HepG2 (cell line): ENCODE data around the gene NPAS2. TPM values are rescaled to one million over a fixed set of nuclear protein-coding genes. Genes with fewer than 3 reads are reported as not detected.

Experiments used
- HIC2 ChIP-seq: sonication (generic); formaldehyde crosslinking; IDR thresholded peaks from 2 replicates; pipeline ENCODE4 v1.9.0; 2022; ENCODE audit warnings: low read depth, missing genetic modification reagents
- HMGA1 ChIP-seq: sonication (generic); formaldehyde crosslinking; conservative IDR thresholded peaks from 2 replicates; pipeline ENCODE4 v1.4.0; 2020; ENCODE audit warnings: missing genetic modification reagents
- HOXA9 ChIP-seq: sonication (generic); formaldehyde crosslinking; IDR thresholded peaks from 2 replicates; pipeline ENCODE4 v1.8.1; 2022; ENCODE audit warnings: missing genetic modification reagents, mild to moderate bottlenecking, moderate library complexity, borderline replicate concordance
- KAT8 ChIP-seq: IDR thresholded peaks from 2 replicates; pipeline ENCODE4 v1.6.1; 2016; ENCODE audit warnings: missing genetic modification reagents, missing compliant biosample characterization
- RNF219 ChIP-seq: sonication (generic); formaldehyde crosslinking; IDR thresholded peaks from 2 replicates; pipeline ENCODE4 v1.5.0; 2020; ENCODE audit warnings: mild to moderate bottlenecking, missing genetic modification reagents
- ZBTB38 ChIP-seq: sonication (generic); formaldehyde crosslinking; IDR thresholded peaks from 2 replicates; pipeline ENCODE4 v1.5.1; 2020; ENCODE audit warnings: mild to moderate bottlenecking, missing genetic modification reagents
- ZNF343 ChIP-seq: sonication (generic); formaldehyde crosslinking; IDR thresholded peaks from 2 replicates; pipeline ENCODE4 v1.4.0; 2020; ENCODE audit warnings: mild to moderate bottlenecking, missing genetic modification reagents
- ZNF496 ChIP-seq: sonication (generic); formaldehyde crosslinking; IDR thresholded peaks from 2 replicates; pipeline ENCODE4 v1.8.1; 2023; ENCODE audit warnings: mild to moderate bottlenecking, moderate library complexity, missing genetic modification reagents; ENCODE audit not compliant: insufficient replicate concordance
- ZNF614 ChIP-seq: IDR thresholded peaks from 2 replicates; pipeline ENCODE4 v1.6.1; 2018; ENCODE audit warnings: missing biosample characterization, missing genetic modification reagents, inconsistent platforms, borderline replicate concordance
- ZNF761 ChIP-seq: sonication (generic); formaldehyde crosslinking; conservative IDR thresholded peaks from 2 replicates; pipeline ENCODE4 v1.4.0; 2020; ENCODE audit warnings: mild to moderate bottlenecking, missing genetic modification reagents
- polyA plus RNA-seq, 8 experiments: library from polyadenylated mRNA; depleted of rRNA in 3 of 8; stranded (reverse) in 7 of 8; unstranded in 1 of 8; fragments of >200 nt; fragmentation: Illumina TruSeq in 4 of 8; extraction: Trizol in 4 of 8; gene quantifications; 2 replicates each; pipeline versions ENCODE4 v1.2.1 to v1.2.3, GENCODE V29; 2011 to 2016; ENCODE audit warnings: low read depth in 4 of 8, missing spikeins in 1 of 8, mixed read lengths in 1 of 8; ENCODE audit not compliant: insufficient read depth in 1 of 8
- total RNA-seq, 5 experiments: library from RNA; depleted of rRNA; stranded (reverse); fragments of >200 nt; fragmentation: Illumina TruSeq; extraction: Trizol; gene quantifications; 2 replicates each; pipeline ENCODE4 v1.2.3, GENCODE V29; 2016; ENCODE audit warnings: low read depth in 1 of 5
- TF ChIP-seq, protein P1 (sequence below), 2 experiments: sonication (generic) in 1 of 2; formaldehyde crosslinking in 1 of 2; IDR thresholded peaks; 2 replicates each; pipeline versions ENCODE4 v1.4.0 to v1.6.1; 2016 to 2020; ENCODE audit warnings: borderline replicate concordance in 1 of 2, low read depth in 1 of 2, mild to moderate bottlenecking in 1 of 2, missing genetic modification reagents in 1 of 2
- TF ChIP-seq, protein P2 (sequence below), 2 experiments: IDR thresholded peaks; 2 replicates each; pipeline ENCODE4 v1.6.1; 2011 to 2012; ENCODE audit warnings: low read length in 2 of 2, borderline replicate concordance in 1 of 2, low read depth in 1 of 2, mild to moderate bottlenecking in 1 of 2, moderate library complexity in 1 of 2

The NPAS2 gene
- total and polyA plus RNA-seq, 2 of the 13 experiments (the other 11 are each of a cell fraction or from before 2014, with no cell fraction given), result 14.8 to 37.5 TPM

DNA sequence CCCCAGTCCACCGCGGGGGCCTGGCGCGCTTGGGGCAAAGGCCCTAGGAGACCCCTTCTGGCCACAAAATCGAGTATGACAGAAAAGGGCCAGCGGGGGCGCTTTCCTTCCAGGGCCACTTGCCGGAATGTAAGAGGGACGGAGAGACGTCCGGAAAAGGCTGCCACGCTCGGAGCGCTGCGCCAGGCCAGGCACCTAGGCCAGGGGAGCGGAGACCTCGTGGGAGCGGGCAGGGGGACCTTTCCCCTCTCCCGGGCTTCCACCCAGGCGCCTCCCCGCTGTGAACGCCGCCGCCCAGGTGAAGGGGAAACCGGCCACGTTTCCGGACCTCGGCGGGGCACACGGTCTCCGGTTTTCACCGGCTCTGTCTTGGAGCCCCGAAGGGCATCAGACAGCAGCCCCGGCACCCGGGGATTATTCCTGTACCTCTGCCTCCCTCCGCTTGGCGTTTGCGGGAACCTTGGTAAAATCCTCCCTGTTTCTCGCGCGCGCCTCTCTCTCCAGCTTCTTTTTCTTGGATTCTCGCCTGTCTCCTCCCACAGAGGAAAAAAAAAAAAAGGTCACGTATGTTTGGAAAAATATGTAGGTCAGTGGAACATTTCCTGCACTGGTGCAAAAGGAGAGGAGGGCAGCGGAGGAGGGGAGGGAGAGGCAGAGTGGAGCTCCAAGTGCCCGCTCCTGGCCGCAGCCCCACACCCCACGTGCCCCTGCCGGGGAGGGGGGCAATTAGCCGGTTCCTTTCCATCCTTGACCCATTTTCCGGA is 1.2 kb upstream of the NPAS2 start (continued):
- TF ChIP-seq HIC2 (peak; percentile 68), ZNF761 (peak; percentile 87), ZNF614 (CRISPR knock-in tag) (0 out of 2 replicates have a peak, but pooled peaks have one; percentile 39), ZNF343 (CRISPR knock-in tag) (peak; percentile 53; the same call in 1 of the 2 replicates), RNF219 (CRISPR knock-in tag) (no peak), ZNF496 (CRISPR knock-in tag) (no peak), KAT8 (CRISPR knock-in tag) (peak; percentile 37; the same call in 1 of the 2 replicates), ZBTB38 (peak; percentile 61; the same call in 1 of the 2 replicates), HOXA9 (CRISPR knock-in tag) (no peak), HMGA1 (CRISPR knock-in tag) (no peak)
- TF ChIP-seq, protein P1, sequence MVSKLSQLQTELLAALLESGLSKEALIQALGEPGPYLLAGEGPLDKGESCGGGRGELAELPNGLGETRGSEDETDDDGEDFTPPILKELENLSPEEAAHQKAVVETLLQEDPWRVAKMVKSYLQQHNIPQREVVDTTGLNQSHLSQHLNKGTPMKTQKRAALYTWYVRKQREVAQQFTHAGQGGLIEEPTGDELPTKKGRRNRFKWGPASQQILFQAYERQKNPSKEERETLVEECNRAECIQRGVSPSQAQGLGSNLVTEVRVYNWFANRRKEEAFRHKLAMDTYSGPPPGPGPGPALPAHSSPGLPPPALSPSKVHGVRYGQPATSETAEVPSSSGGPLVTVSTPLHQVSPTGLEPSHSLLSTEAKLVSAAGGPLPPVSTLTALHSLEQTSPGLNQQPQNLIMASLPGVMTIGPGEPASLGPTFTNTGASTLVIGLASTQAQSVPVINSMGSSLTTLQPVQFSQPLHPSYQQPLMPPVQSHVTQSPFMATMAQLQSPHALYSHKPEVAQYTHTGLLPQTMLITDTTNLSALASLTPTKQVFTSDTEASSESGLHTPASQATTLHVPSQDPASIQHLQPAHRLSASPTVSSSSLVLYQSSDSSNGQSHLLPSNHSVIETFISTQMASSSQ (IDR thresholded peaks at IDR 0.05; ENCODE audit: low read depth), result no peak
- TF ChIP-seq, protein P1 (CRISPR knock-in tag; IDR thresholded peaks at IDR 0.05; ENCODE audit: borderline replicate concordance), result peak; percentile 71; the same call in 1 of the 2 replicates
- TF ChIP-seq, protein P2, sequence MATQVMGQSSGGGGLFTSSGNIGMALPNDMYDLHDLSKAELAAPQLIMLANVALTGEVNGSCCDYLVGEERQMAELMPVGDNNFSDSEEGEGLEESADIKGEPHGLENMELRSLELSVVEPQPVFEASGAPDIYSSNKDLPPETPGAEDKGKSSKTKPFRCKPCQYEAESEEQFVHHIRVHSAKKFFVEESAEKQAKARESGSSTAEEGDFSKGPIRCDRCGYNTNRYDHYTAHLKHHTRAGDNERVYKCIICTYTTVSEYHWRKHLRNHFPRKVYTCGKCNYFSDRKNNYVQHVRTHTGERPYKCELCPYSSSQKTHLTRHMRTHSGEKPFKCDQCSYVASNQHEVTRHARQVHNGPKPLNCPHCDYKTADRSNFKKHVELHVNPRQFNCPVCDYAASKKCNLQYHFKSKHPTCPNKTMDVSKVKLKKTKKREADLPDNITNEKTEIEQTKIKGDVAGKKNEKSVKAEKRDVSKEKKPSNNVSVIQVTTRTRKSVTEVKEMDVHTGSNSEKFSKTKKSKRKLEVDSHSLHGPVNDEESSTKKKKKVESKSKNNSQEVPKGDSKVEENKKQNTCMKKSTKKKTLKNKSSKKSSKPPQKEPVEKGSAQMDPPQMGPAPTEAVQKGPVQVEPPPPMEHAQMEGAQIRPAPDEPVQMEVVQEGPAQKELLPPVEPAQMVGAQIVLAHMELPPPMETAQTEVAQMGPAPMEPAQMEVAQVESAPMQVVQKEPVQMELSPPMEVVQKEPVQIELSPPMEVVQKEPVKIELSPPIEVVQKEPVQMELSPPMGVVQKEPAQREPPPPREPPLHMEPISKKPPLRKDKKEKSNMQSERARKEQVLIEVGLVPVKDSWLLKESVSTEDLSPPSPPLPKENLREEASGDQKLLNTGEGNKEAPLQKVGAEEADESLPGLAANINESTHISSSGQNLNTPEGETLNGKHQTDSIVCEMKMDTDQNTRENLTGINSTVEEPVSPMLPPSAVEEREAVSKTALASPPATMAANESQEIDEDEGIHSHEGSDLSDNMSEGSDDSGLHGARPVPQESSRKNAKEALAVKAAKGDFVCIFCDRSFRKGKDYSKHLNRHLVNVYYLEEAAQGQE (IDR thresholded peaks at IDR 0.05; ENCODE audit: borderline replicate concordance in 1 of 2, low read depth in 1 of 2, low read length in 2 of 2), result no peak; a peak in 1 of 4 replicates
